DMS53 treated with DMSO at 0.1 percent for 48 hours (cell line): ENCODE results near the gene RNF213.

ENCODE experiments used
- DNase-seq: peaks from one replicate; lab custom pipeline; 2025; ENCODE audit not compliant: unreplicated experiment; lab: John Stamatoyannopoulos, UW

RNF213 gene

GRCh38 chr17:80365001-80365965, 104.6 kb downstream of the RNF213 start:
- DNase-seq = no peak

DNA sequence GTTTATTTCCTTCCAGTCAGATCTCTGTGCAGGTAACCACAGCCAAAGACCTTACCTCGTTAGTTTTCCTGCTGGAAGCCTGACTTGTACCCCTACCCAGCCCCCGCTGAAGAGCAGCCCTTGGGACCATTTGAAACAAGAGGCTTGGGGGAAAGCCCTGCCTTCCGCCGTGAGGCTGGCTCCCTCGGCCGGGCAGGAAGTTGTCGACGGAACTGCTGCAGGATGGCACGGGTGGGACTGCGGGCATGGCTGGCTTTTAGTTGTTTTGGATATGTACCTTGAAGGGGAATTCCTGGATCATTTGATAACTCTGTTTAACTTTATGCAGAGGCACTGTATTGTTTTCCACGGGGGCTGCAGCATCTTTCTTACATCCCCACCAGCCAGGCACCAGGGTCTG, 105.3 kb downstream of the RNF213 start:
- DNase-seq = no peak

DNA sequence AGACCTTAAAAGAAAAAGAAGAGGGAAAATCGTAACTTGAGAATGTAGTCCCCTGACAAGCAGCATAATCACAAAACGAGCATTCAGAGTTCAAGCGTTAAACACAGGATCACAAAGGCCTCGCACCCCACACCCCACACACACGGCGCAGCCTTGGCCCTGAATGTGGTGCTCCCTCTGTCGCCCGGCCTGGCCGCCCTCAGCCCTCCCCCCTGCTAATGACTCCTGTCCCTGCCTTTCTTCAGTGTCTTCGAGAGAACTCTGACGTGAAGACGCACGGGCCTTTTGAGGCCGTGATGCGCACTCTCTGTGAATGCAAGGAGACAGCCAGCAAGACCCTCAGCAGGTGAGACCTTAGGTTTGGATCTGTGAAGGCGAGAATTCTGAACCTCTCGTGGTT, 106.9 kb downstream of the RNF213 start:
- no peak for DNase-seq

- no peak for DNase-seq
These were observed 110.5 kb downstream of the RNF213 start for GRCh38 chr17:80371196-80371595.

DNA sequence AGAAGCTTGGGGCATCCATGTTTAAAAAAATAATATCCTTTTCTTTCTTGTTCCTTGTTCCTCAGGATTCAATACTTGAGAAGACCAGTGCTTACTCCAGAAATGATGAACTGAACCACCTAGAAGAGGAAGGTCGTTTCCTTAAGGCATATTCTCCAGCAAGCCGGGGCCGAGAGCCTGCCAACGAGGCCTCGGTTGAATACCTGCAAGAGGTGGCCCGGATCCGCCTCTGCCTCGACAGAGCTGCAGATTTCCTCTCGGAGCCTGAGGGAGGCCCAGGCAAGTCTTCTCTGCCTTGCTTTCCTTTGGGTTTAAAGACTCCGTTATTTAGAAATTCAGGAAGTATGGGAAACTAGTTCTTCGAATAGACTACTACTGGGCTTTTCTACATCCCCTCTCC, 111.8 kb downstream of the RNF213 start:
- DNase-seq = no peak

GRCh38 chr17:80372922-80373570, 112.4 kb downstream of the RNF213 start:
- DNase-seq = no peak

DNA sequence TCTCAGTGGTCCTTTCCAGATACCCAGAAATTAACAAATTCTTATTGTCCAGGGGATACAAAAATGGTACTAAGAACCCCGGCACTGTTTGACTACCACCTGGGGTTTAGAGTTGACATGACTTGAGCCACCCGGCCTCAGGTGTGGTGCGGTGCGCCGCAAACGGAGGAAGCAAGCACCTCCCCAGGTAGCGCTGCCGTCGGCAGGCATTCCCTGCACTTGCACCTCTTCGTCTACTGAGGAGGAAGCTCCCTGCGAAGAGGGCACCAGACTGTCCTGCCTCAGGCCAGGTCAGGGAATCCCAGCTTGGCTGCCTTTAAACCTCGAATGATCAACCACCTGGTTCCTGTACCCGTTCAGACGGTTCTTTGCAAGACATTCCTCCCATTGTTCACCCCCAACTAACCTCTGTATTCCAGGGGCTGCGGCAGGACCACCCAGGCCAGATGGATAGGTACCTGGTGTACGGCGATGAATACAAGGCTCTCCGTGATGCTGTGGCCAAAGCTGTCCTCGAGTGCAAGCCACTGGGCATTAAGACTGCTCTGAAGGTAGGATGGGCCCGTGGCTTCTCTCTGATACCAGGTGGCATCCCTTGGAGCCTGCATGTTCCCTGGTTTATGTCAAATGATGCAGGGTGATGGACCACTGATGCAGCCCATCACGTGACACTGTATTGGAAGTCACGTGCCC, 113.5 kb downstream of the RNF213 start:
- no peak for DNase-seq

- DNase-seq = no peak
These were observed 114.3 kb downstream of the RNF213 start for GRCh38 chr17:80374732-80375585.

DNA sequence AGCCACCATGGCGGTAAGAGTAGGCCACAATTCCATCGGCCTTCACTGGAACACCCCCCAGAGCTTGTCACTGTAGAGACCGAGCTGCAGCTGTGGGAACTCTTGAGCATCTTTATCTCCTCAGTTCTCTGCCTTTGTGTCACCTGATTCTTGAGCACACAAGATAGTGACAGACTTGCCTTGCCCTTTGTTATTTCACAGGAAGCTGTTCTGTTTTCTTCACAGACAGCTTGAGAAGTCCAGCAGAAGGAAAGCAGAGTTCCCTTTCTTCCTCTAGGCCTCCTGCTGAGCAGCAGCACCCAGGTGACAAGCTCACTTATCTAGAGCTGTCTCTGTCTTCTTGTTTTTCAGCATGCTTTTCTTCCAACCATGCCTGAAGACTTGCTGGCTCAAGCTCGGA, 115.9 kb downstream of the RNF213 start:
- no peak for DNase-seq

DNA sequence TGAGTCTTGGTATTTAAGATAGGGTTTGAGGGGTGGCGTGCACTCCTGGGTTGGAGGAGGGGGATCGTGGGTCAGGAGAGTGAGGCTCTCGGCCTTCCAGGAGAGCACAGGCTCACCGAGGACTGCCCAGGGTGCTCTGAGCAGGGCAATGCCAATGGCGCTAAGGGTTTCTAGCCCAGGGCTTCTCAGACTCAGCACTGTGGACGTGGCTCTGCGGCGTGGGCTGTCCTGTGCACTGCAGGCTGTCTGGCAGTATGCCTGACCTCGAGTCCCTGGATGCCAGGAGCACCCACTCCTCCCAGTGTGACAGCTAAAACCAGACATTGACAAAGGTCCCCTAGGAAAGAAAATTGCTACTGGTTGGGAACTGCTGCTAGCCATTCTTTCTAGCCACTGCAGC, 117.1 kb downstream of the RNF213 start:
- no peak for DNase-seq

GRCh38 chr17:80379348-80379747, 118.7 kb downstream of the RNF213 start:
- no peak for DNase-seq

GRCh38 chr17:80380068-80380467, 119.4 kb downstream of the RNF213 start:
- DNase-seq = no peak

- DNase-seq = no peak
These were observed 119.9 kb downstream of the RNF213 start for GRCh38 chr17:80380555-80381002.

DNA sequence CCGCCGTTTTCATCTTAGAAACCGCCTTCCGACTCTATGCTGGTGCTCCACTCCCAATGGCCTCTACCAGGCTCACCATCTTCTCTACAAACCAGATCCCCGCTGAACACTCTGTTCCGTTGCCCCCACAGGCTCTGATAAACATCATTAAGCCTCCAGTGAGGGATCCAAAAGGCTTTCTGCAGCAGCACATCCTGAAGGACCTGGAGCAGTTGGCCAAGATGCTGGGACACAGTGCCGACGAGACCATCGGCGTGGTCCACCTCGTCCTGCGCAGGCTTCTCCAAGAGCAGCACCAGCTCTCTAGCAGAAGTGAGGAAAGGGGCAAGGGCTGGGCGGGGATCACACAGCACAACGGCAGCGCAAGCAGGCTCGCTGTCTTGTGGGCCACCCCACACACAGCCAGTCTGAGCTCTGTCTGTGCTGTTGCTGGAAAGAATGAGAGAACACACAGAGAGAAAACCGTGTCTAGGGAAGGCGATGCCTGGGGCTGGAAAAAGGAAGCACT, 120.8 kb downstream of the RNF213 start:
- no peak for DNase-seq

GRCh38 chr17:80382446-80382845, 121.8 kb downstream of the RNF213 start:
- DNase-seq = no peak

DNA sequence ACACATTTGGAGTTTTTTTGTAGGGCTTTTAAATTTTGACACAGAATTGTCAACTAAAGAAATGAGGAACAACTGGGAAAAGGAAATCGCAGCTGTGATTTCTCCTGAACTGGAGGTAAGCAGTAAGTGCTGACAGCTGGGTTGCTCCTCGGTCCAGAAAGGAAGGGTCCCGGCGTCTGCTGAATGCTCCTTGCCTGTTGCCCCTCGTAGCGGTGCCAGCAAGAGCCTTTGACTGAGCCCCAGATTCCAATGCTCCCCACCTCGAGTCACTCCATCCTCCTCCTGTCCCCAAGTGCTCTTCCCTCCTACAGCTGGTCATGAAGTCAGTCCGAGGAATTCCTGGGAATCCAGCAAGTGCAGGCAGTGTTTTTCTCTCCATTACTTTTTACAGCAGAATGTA, 122.3 kb downstream of the RNF213 start:
- no peak for DNase-seq

DNA sequence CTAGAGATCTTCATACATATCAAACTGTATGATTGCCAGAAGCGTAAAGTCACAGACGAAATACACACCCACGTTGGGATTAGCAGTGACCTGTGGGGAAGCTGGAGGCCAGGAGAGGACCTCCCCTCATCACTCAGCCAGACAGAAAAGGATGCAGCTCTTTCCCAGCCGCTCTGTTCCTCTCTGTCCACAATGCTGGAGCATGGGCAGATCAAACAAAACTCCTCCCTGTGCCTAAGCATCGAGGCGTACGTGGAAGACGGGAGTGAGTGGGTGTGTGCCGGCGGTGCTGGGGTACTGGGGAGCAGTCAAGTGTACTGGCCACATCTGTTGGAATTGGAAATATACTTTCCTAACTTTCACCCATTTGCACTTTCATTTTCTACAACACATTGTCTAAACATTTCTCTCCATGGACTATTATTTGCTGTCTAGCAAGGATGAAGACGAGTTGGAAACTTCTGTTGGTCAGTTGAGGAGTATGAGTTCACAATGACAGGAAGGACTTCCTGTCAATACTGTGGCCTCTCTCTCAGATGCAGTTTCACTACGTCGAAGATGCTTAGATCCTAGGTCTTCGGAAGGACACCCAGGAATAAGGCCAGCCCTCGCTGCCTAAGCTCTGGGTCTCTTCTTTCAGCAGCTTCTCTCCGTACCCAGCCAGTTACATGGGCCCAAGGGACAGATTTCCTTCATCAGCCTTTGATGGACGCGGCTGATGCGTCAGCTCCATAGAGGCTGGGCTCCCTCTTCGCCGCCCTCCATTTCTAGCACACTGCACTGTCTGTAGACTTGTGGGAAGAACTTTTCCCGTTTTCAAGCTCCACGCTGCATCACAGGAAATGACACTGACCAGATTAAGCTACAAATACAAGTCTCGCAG, 123.7 kb downstream of the RNF213 start:
- no peak for DNase-seq

DNA sequence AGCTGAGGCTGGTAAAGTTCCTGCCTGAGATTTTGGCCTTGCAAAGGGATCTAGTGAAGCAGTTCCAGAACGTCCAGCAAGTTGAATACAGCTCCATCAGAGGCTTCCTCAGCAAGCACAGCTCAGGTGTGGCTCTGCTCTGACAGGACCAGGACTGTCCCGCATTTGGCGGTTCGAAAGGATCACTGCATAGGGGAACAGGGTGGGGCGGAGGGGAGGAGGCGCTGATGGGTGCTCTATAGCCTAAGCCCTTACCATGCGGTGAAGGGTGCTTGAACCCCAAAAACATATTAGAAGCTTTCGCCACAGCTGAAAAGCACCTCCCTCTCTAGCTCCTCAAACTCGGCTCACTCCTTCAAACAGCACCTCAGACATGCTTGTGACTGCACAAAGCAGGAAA, 124.4 kb downstream of the RNF213 start:
- DNase-seq = no peak

DNA sequence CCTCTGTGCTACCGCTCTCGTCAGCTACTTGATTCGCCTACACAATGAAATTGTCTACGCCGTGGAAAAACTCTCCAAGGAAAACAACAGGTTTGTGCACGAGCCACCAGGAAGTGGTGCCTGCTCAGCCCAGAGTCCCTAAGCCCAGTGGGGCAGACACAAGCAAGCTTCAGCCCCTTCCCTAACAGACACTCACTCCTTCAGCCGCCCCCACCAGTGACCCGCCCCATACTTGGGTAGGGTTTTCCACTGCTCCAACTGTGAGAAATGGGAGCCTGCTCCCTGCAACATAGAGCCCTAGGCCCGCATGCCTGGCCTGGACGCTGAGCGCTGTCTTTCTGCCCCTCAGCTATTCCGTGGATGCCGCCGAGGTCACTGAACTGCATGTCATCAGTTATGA, 125.7 kb downstream of the RNF213 start:
- DNase-seq = no peak

GRCh38 chr17:80387071-80387470, 126.4 kb downstream of the RNF213 start:
- DNase-seq = no peak
